B cell (primary cell): ENCODE results near the gene ATXN1. TPM values are rescaled to one million over a fixed set of nuclear protein-coding genes. Genes with fewer than 3 reads are reported as not detected.

Source experiments
- ATAC-seq: fragments of 200-7000 bp; cut with Tn5 transposase; one replicate; pipeline ENCODE4 v1.10.0; 2021; ENCODE audit warnings: low read depth, mild to moderate bottlenecking, moderate number of reproducible peaks, moderate library complexity
- CTCF ChIA-PET: fragments of 350-600 bp; sonication (Branson Sonifier 250); formaldehyde crosslinking; loops from one replicate; lab custom pipeline; 2021; ENCODE audit warnings: antibody characterized with exemption, inconsistent platforms; lab: Charles Lee
- POLR2A ChIA-PET: fragments of 350-600 bp; sonication (Branson Sonifier 250); formaldehyde crosslinking; loops from one replicate; lab custom pipeline; 2021; ENCODE audit warnings: antibody characterized with exemption; lab: Charles Lee
- DNase-seq: peaks from one replicate; pipeline ENCODE4 v3.0.0; 2013
- H2AFZ ChIP-seq: 2 replicates; pipeline ENCODE4 v1.6.1; 2012; ENCODE audit warnings: mild to moderate bottlenecking, low read depth, low read length; ENCODE audit not compliant: insufficient read depth, poor library complexity, severe bottlenecking
- H3K27ac ChIP-seq, 2 donors: 1 replicate in 1 of 2; 2 replicates in 1 of 2; pipeline ENCODE4 v1.5.1; 2012 to 2013; ENCODE audit warnings: low read length in 2 of 2, mild to moderate bottlenecking in 2 of 2, moderate library complexity in 1 of 2
- H3K27me3 ChIP-seq, 4 experiments: fragments of 200-600 bp in 1 of 4; sonication (generic) in 1 of 4; replicated peaks in 1 of 4; 1 replicate in 2 of 4; 2 replicates in 2 of 4; pipeline versions ENCODE4 v1.6.1 to v1.7.0; 2013 to 2016; ENCODE audit warnings: low read length in 3 of 4, mild to moderate bottlenecking in 2 of 4, mixed read lengths in 1 of 4, moderate library complexity in 1 of 4; ENCODE audit not compliant: insufficient read depth in 4 of 4, control insufficient read depth in 3 of 4; ENCODE audit errors: control extremely low read depth in 1 of 4
- H3K36me3 ChIP-seq, 2 experiments: replicated peaks in 1 of 2; 1 replicate in 1 of 2; 2 replicates in 1 of 2; pipeline versions ENCODE4 v1.6.1 to v1.7.1; 2013; ENCODE audit warnings: low read length in 1 of 2; ENCODE audit not compliant: insufficient read depth in 2 of 2, control insufficient read depth in 1 of 2; ENCODE audit errors: control extremely low read depth in 1 of 2, extremely low read depth in 1 of 2
- H3K4me1 ChIP-seq, 2 donors: fragments of 200-600 bp in 1 of 2; sonication (generic) in 1 of 2; 1 replicate in 1 of 2; 2 replicates in 1 of 2; pipeline versions ENCODE4 v1.5.1 to v1.6.1; 2013 to 2017; ENCODE audit warnings: low read length in 2 of 2; ENCODE audit not compliant: control insufficient read depth in 2 of 2, insufficient read depth in 2 of 2
- H3K4me2 ChIP-seq: replicated peaks from 2 replicates; pipeline ENCODE3; 2012; ENCODE audit warnings: mild to moderate bottlenecking, low read depth, low read length; ENCODE audit not compliant: poor library complexity, severe bottlenecking
- H3K4me3 ChIP-seq, 5 experiments: fragments of 200-600 bp in 1 of 5; sonication (generic) in 1 of 5; 1 replicate in 3 of 5; 2 replicates in 2 of 5; pipeline versions ENCODE4 v1.5.1 to v1.7.0; 2011 to 2016; ENCODE audit warnings: low read length in 4 of 5, mild to moderate bottlenecking in 4 of 5, low read depth in 2 of 5, control low read depth in 1 of 5, moderate library complexity in 1 of 5; ENCODE audit not compliant: insufficient read depth in 1 of 5; ENCODE audit errors: control extremely low read depth in 1 of 5, extremely low read depth in 1 of 5
- H3K79me2 ChIP-seq: fragments of 200-600 bp; sonication (generic); one replicate; pipeline ENCODE4 v1.6.0; 2016; ENCODE audit warnings: low read length; ENCODE audit not compliant: control insufficient read depth, insufficient read depth
- H3K9ac ChIP-seq: fragments of 200-600 bp; sonication (generic); 2 replicates; pipeline ENCODE4 v1.6.1; 2017; ENCODE audit warnings: mild to moderate bottlenecking, low read length, moderate library complexity
- H3K9me3 ChIP-seq, 3 donors: one replicate each; pipeline versions ENCODE4 v1.6.1 to v1.7.1; 2013; ENCODE audit warnings: low read length in 2 of 3; ENCODE audit not compliant: control insufficient read depth in 2 of 3, insufficient read depth in 1 of 3; ENCODE audit errors: control extremely low read depth in 1 of 3
- H4K20me1 ChIP-seq: 2 replicates; pipeline ENCODE4 v1.6.0; 2012; ENCODE audit warnings: mild to moderate bottlenecking, low read length; ENCODE audit not compliant: insufficient read depth, control insufficient read depth, poor library complexity, severe bottlenecking
- H3K27ac Mint-ChIP-seq: one replicate; pipeline ENCODE4 v1.8.0; 2021; ENCODE audit warnings: mixed read lengths
- H3K27me3 Mint-ChIP-seq: one replicate; pipeline ENCODE4 v1.8.0; 2021; ENCODE audit warnings: mixed read lengths
- H3K4me1 Mint-ChIP-seq: one replicate; pipeline ENCODE4 v1.8.0; 2021; ENCODE audit warnings: mixed read lengths
- H3K4me3 Mint-ChIP-seq: one replicate; pipeline ENCODE4 v1.8.0; 2021; ENCODE audit warnings: mixed read lengths
- H3K9me3 Mint-ChIP-seq: one replicate; pipeline ENCODE4 v1.8.0; 2022; ENCODE audit warnings: mixed read lengths; ENCODE audit not compliant: insufficient read depth
- CTCF ChIP-seq: fragments of 200-600 bp; IDR thresholded peaks from one replicate; pipeline ENCODE4 v1.8.0; 2022; ENCODE audit warnings: antibody characterized with exemption, mild to moderate bottlenecking
- EZH2 ChIP-seq: IDR thresholded peaks from 2 replicates; pipeline ENCODE4 v1.6.1; 2012; ENCODE audit warnings: borderline replicate concordance, low read depth, mild to moderate bottlenecking, moderate library complexity, low read length; ENCODE audit not compliant: insufficient read depth, poor library complexity, severe bottlenecking
- WGBS: methylation state at CpG from one replicate; pipeline ENCODE4 v1.1.5; 2013; ENCODE audit warnings: missing lambda C conversion rate; ENCODE audit not compliant: insufficient coverage; 5-methylcytosine and 5-hydroxymethylcytosine counted together
- intact Hi-C: fragments of 100-400 bp; cut with micrococcal nuclease; formaldehyde crosslinking; loops from one replicate; pipeline ENCODE4 v1.10.0; 2022
- polyA plus RNA-seq: library from polyadenylated mRNA; depleted of rRNA; stranded (reverse); fragments of >200 nt; gene quantifications from 2 replicates; pipeline ENCODE4 v1.2.3, GENCODE V29; 2012
- total RNA-seq, 2 donors: library from RNA; stranded (reverse); fragments of 120-200 nt in 1 of 2; gene quantifications; 1 replicate in 1 of 2; 2 replicates in 1 of 2; pipeline versions ENCODE4 v1.2.3 to v1.2.4, GENCODE V29; 2013 to 2022

ATXN1 gene
- total and polyA plus RNA-seq, 2 donors (not counting 1 experiment from before 2014, with no cell fraction given): 5.7 to 63.8 TPM

GRCh38 chr6:16782278-16782677 lies 21.0 kb upstream of the ATXN1 start:
- ChIA-PET POLR2A (no interaction called here), CTCF (interaction anchor here (0.7 to 1.4 kb wide), 2 partner anchors 12 to 23 kb away, joined by 3 to 6 read pairs; no protein-coding TSS in a partner anchor)
- Histone ChIP-seq H3K4me1 (no peaks in the 10 kb centered on the region), H3K4me2 (no peak overlapping the region), H3K9me3 (peaks cover 0 to 7% (median 0%) of the 10 kb centered on the region in 3 donors), H3K4me3 (no peak overlapping the region), H3K27ac (no peak overlapping the region), H3K36me3 (no peaks in the 10 kb centered on the region), H4K20me1 (no peaks in the 10 kb centered on the region), H3K9ac (no peak overlapping the region), H2AFZ (no peak overlapping the region), H3K27me3 (peaks cover 0 to 4% (median 0%) of the 10 kb centered on the region in 4 experiments), H3K79me2 (no peaks in the 10 kb centered on the region)
- TF ChIP-seq EZH2 (no peak), CTCF (no peak)
- H3K4me1 Mint-ChIP-seq: no peaks in the 10 kb centered on the region
- whole genome bisulfite sequencing: no CpG with 5 or more reads among the region's 4 CpGs
- DNase-seq: no peak
- peaks cover 12% of the 10 kb centered on the region for H3K27me3 Mint-ChIP-seq
- intact Hi-C loops: no loop called here
- ATAC-seq: no peak
- no peak overlapping the region for H3K27ac Mint-ChIP-seq
- peaks cover 2% of the 10 kb centered on the region for H3K9me3 Mint-ChIP-seq
- no peak overlapping the region for H3K4me3 Mint-ChIP-seq

- no peak overlapping the region for H3K4me3 Mint-ChIP-seq
- no peaks in the 10 kb centered on the region for H3K79me2 ChIP-seq
- no peak overlapping the region for H2AFZ ChIP-seq
- H3K4me1 ChIP-seq: no peaks in the 10 kb centered on the region
- peaks cover 12% of the 10 kb centered on the region for H3K27me3 Mint-ChIP-seq
- TF ChIP-seq EZH2: no peak
- TF ChIP-seq CTCF: no peak
- POLR2A ChIA-PET: no interaction called here
- peaks cover 0 to 4% (median 0%) of the 10 kb centered on the region in 4 experiments for H3K27me3 ChIP-seq
- intact Hi-C loops: no loop called here
- H3K27ac Mint-ChIP-seq: no peak overlapping the region
- H3K9me3 ChIP-seq: peaks cover 0 to 7% (median 0%) of the 10 kb centered on the region in 3 donors
- H3K4me2 ChIP-seq: no peak overlapping the region
- H3K4me1 Mint-ChIP-seq: no peaks in the 10 kb centered on the region
- no peak for DNase-seq
- CTCF ChIA-PET: interaction anchor here (1.4 kb wide), 1 partner anchor 11 kb away, joined by 6 read pairs; no protein-coding TSS in a partner anchor
- H3K27ac ChIP-seq: no peak overlapping the region
- H3K36me3 ChIP-seq: no peaks in the 10 kb centered on the region
- no peak for ATAC-seq
- H3K9me3 Mint-ChIP-seq: peaks cover 2% of the 10 kb centered on the region
- no peak overlapping the region for H3K9ac ChIP-seq
- no peak overlapping the region for H3K4me3 ChIP-seq
- H4K20me1 ChIP-seq: no peaks in the 10 kb centered on the region
- WGBS: 96% methylated on average over 8 of the region's 8 CpGs
Measured at GRCh38 chr6:16781348-16782169, 20.3 kb upstream of the ATXN1 start.
